ENCODE results near the gene ZNF668. TPM values are rescaled to one million over a fixed set of nuclear protein-coding genes. Genes with fewer than 3 reads are reported as not detected.

Gene ZNF668
- polyA plus RNA-seq, 2 donors, result 5.8 to 6.6 TPM

- no peak overlapping the region for H3K4me3 ChIP-seq (ENCODE audit: low read depth in 1 of 2, low read length in 2 of 2)
- no peaks in the 10 kb centered on the region for H3K27me3 ChIP-seq (ENCODE audit: control insufficient read depth in 1 of 2, insufficient read depth in 2 of 2, low read length in 2 of 2)
- H3K9me3 ChIP-seq (ENCODE audit: control insufficient read depth in 2 of 2, insufficient read depth in 1 of 2, low read depth in 1 of 2, low read length in 1 of 2), result no peaks in the 10 kb centered on the region
- 88 to 94% methylated on average over 8 of the region's 8 CpGs for WGBS, 2 donors
- H3K27ac ChIP-seq (ENCODE audit: low read depth in 2 of 2, low read length in 1 of 2), result no peak overlapping the region
- H3K36me3 ChIP-seq (ENCODE audit: control insufficient read depth in 2 of 2, insufficient read depth in 2 of 2, low read length in 1 of 2), result peaks cover 0 to 31% of the 10 kb centered on the region in 2 donors
- peaks cover 0 to under 1% of the 10 kb centered on the region in 2 donors for H3K4me1 ChIP-seq (ENCODE audit: control insufficient read depth in 2 of 2, insufficient read depth in 2 of 2, low read length in 1 of 2)
These were observed 13.4 kb upstream of the ZNF668 start for GRCh38 chr16:31087481-31087880.

- H3K27me3 ChIP-seq (ENCODE audit: control insufficient read depth in 1 of 2, insufficient read depth in 2 of 2, low read length in 2 of 2), result no peaks in the 10 kb centered on the region
- WGBS, 2 donors, result 81 to 84% methylated on average over 5 to 6 of the region's 6 CpGs
- no peak overlapping the region for H3K27ac ChIP-seq (ENCODE audit: low read depth in 2 of 2, low read length in 1 of 2)
- no peaks in the 10 kb centered on the region for H3K9me3 ChIP-seq (ENCODE audit: control insufficient read depth in 2 of 2, insufficient read depth in 1 of 2, low read depth in 1 of 2, low read length in 1 of 2)
- peaks cover 0 to 3% of the 10 kb centered on the region in 2 donors for H3K4me1 ChIP-seq (ENCODE audit: control insufficient read depth in 2 of 2, insufficient read depth in 2 of 2, low read length in 1 of 2)
- H3K4me3 ChIP-seq (ENCODE audit: low read depth in 1 of 2, low read length in 2 of 2), result no peak overlapping the region
- H3K36me3 ChIP-seq (ENCODE audit: control insufficient read depth in 2 of 2, insufficient read depth in 2 of 2, low read length in 1 of 2), result peaks cover 0 to 33% of the 10 kb centered on the region in 2 donors
These were observed 12.5 kb upstream of the ZNF668 start for GRCh38 chr16:31086629-31086906.

GRCh38 chr16:31085873-31086628, 12.0 kb upstream of the ZNF668 start:
- H3K27ac ChIP-seq (ENCODE audit: low read depth in 2 of 2, low read length in 1 of 2), result no peak overlapping the region
- no peaks in the 10 kb centered on the region for H3K9me3 ChIP-seq (ENCODE audit: control insufficient read depth in 2 of 2, insufficient read depth in 1 of 2, low read depth in 1 of 2, low read length in 1 of 2)
- H3K36me3 ChIP-seq (ENCODE audit: control insufficient read depth in 2 of 2, insufficient read depth in 2 of 2, low read length in 1 of 2), result peaks cover 0 to 33% of the 10 kb centered on the region in 2 donors
- WGBS, 2 donors, result 86 to 88% methylated on average over 18 of the region's 18 CpGs
- H3K4me1 ChIP-seq (ENCODE audit: control insufficient read depth in 2 of 2, insufficient read depth in 2 of 2, low read length in 1 of 2), result peaks cover 0 to 3% of the 10 kb centered on the region in 2 donors
- no peak overlapping the region for H3K4me3 ChIP-seq (ENCODE audit: low read depth in 1 of 2, low read length in 2 of 2)
- H3K27me3 ChIP-seq (ENCODE audit: control insufficient read depth in 1 of 2, insufficient read depth in 2 of 2, low read length in 2 of 2), result no peaks in the 10 kb centered on the region

GRCh38 chr16:31085411-31085810, 11.4 kb upstream of the ZNF668 start:
- WGBS, 2 donors, result 63 to 67% methylated on average over 8 of the region's 8 CpGs
- H3K27me3 ChIP-seq (ENCODE audit: control insufficient read depth in 1 of 2, insufficient read depth in 2 of 2, low read length in 2 of 2), result no peaks in the 10 kb centered on the region
- H3K36me3 ChIP-seq (ENCODE audit: control insufficient read depth in 2 of 2, insufficient read depth in 2 of 2, low read length in 1 of 2), result peaks cover 0 to 34% of the 10 kb centered on the region in 2 donors
- no peaks in the 10 kb centered on the region for H3K9me3 ChIP-seq (ENCODE audit: control insufficient read depth in 2 of 2, insufficient read depth in 1 of 2, low read depth in 1 of 2, low read length in 1 of 2)
- no peak overlapping the region for H3K4me3 ChIP-seq (ENCODE audit: low read depth in 1 of 2, low read length in 2 of 2)
- peaks cover 0 to 3% of the 10 kb centered on the region in 2 donors for H3K4me1 ChIP-seq (ENCODE audit: control insufficient read depth in 2 of 2, insufficient read depth in 2 of 2, low read length in 1 of 2)
- no peak overlapping the region for H3K27ac ChIP-seq (ENCODE audit: low read depth in 2 of 2, low read length in 1 of 2)

GRCh38 chr16:31084584-31085302, 10.7 kb upstream of the ZNF668 start:
- Histone ChIP-seq H3K27me3 (ENCODE audit: control insufficient read depth in 1 of 2, insufficient read depth in 2 of 2, low read length in 2 of 2) (no peaks in the 10 kb centered on the region), H3K4me1 (ENCODE audit: control insufficient read depth in 2 of 2, insufficient read depth in 2 of 2, low read length in 1 of 2) (peaks cover 0 to 3% of the 10 kb centered on the region in 2 donors), H3K36me3 (ENCODE audit: control insufficient read depth in 2 of 2, insufficient read depth in 2 of 2, low read length in 1 of 2) (peaks cover 0 to 39% of the 10 kb centered on the region in 2 donors), H3K27ac (ENCODE audit: low read depth in 2 of 2, low read length in 1 of 2) (no peak overlapping the region), H3K4me3 (ENCODE audit: low read depth in 1 of 2, low read length in 2 of 2) (no peak overlapping the region), H3K9me3 (ENCODE audit: control insufficient read depth in 2 of 2, insufficient read depth in 1 of 2, low read depth in 1 of 2, low read length in 1 of 2) (no peaks in the 10 kb centered on the region)
- 87 to 91% methylated on average over 16 of the region's 16 CpGs for WGBS, 2 donors

GRCh38 chr16:31083981-31084380, 9.9 kb upstream of the ZNF668 start:
- peaks cover 0 to 38% of the 10 kb centered on the region in 2 donors for H3K36me3 ChIP-seq (ENCODE audit: control insufficient read depth in 2 of 2, insufficient read depth in 2 of 2, low read length in 1 of 2)
- H3K4me1 ChIP-seq (ENCODE audit: control insufficient read depth in 2 of 2, insufficient read depth in 2 of 2, low read length in 1 of 2), result peaks cover 0 to 3% of the 10 kb centered on the region in 2 donors
- no peak overlapping the region for H3K4me3 ChIP-seq (ENCODE audit: low read depth in 1 of 2, low read length in 2 of 2)
- no peak overlapping the region for H3K27ac ChIP-seq (ENCODE audit: low read depth in 2 of 2, low read length in 1 of 2)
- WGBS, 2 donors, result 83 to 87% methylated on average over 13 of the region's 13 CpGs
- no peaks in the 10 kb centered on the region for H3K9me3 ChIP-seq (ENCODE audit: control insufficient read depth in 2 of 2, insufficient read depth in 1 of 2, low read depth in 1 of 2, low read length in 1 of 2)
- H3K27me3 ChIP-seq (ENCODE audit: control insufficient read depth in 1 of 2, insufficient read depth in 2 of 2, low read length in 2 of 2), result no peaks in the 10 kb centered on the region

- peaks cover 0 to 40% of the 10 kb centered on the region in 2 donors for H3K36me3 ChIP-seq (ENCODE audit: control insufficient read depth in 2 of 2, insufficient read depth in 2 of 2, low read length in 1 of 2)
- H3K27ac ChIP-seq (ENCODE audit: low read depth in 2 of 2, low read length in 1 of 2), result no peak overlapping the region
- 70 to 71% methylated on average over 4 to 5 of the region's 5 CpGs for WGBS, 2 donors
- no peaks in the 10 kb centered on the region for H3K27me3 ChIP-seq (ENCODE audit: control insufficient read depth in 1 of 2, insufficient read depth in 2 of 2, low read length in 2 of 2)
- no peaks in the 10 kb centered on the region for H3K9me3 ChIP-seq (ENCODE audit: control insufficient read depth in 2 of 2, insufficient read depth in 1 of 2, low read depth in 1 of 2, low read length in 1 of 2)
- H3K4me1 ChIP-seq (ENCODE audit: control insufficient read depth in 2 of 2, insufficient read depth in 2 of 2, low read length in 1 of 2), result peaks cover 0 to 3% of the 10 kb centered on the region in 2 donors
- no peak overlapping the region for H3K4me3 ChIP-seq (ENCODE audit: low read depth in 1 of 2, low read length in 2 of 2)
These were observed 9.5 kb upstream of the ZNF668 start for GRCh38 chr16:31083556-31083955.

GRCh38 chr16:31083081-31083480, 9.0 kb upstream of the ZNF668 start:
- WGBS, 2 donors, result 69 to 72% methylated on average over 9 of the region's 9 CpGs
- Histone ChIP-seq H3K4me1 (ENCODE audit: control insufficient read depth in 2 of 2, insufficient read depth in 2 of 2, low read length in 1 of 2) (peaks cover 0 to 3% of the 10 kb centered on the region in 2 donors), H3K36me3 (ENCODE audit: control insufficient read depth in 2 of 2, insufficient read depth in 2 of 2, low read length in 1 of 2) (peaks cover under 1 to 45% of the 10 kb centered on the region in 2 donors)

GRCh38 chr16:31082368-31083045, 8.5 kb upstream of the ZNF668 start:
- Histone ChIP-seq H3K36me3 (ENCODE audit: control insufficient read depth in 2 of 2, insufficient read depth in 2 of 2, low read length in 1 of 2) (peaks cover 6 to 51% of the 10 kb centered on the region in 2 donors), H3K27ac (ENCODE audit: low read depth in 2 of 2, low read length in 1 of 2) (no peak overlapping the region), H3K27me3 (ENCODE audit: control insufficient read depth in 1 of 2, insufficient read depth in 2 of 2, low read length in 2 of 2) (no peaks in the 10 kb centered on the region), H3K4me3 (ENCODE audit: low read depth in 1 of 2, low read length in 2 of 2) (no peak overlapping the region), H3K9me3 (ENCODE audit: control insufficient read depth in 2 of 2, insufficient read depth in 1 of 2, low read depth in 1 of 2, low read length in 1 of 2) (no peaks in the 10 kb centered on the region), H3K4me1 (ENCODE audit: control insufficient read depth in 2 of 2, insufficient read depth in 2 of 2, low read length in 1 of 2) (peaks cover 0 to 3% of the 10 kb centered on the region in 2 donors)
- 75 to 79% methylated on average over 13 to 14 of the region's 14 CpGs for WGBS, 2 donors

More at GRCh38 chr16:31083081-31083480, 9.0 kb upstream of the ZNF668 start:
- no peak overlapping the region for H3K4me3 ChIP-seq (ENCODE audit: low read depth in 1 of 2, low read length in 2 of 2)
- no peak overlapping the region for H3K27ac ChIP-seq (ENCODE audit: low read depth in 2 of 2, low read length in 1 of 2)
- no peaks in the 10 kb centered on the region for H3K27me3 ChIP-seq (ENCODE audit: control insufficient read depth in 1 of 2, insufficient read depth in 2 of 2, low read length in 2 of 2)
- no peaks in the 10 kb centered on the region for H3K9me3 ChIP-seq (ENCODE audit: control insufficient read depth in 2 of 2, insufficient read depth in 1 of 2, low read depth in 1 of 2, low read length in 1 of 2)
